ENCODE results near the gene SLC5A6. TPM values are rescaled to one million over a fixed set of nuclear protein-coding genes. Genes with fewer than 3 reads are reported as not detected.

The SLC5A6 gene
- total RNA-seq, 5 donors from 2014 or later (not counting 1 experiment from before 2014, with no cell fraction given), result 37.5 to 214 (median 43.0) TPM

GRCh38 chr2:27255187-27255586 lies 43.1 kb upstream of the SLC5A6 start:
- no peak for DNase-seq
- Histone ChIP-seq H3K27ac (ENCODE audit: low read length) (no peak overlapping the region), H3K9me3 (no peaks in the 10 kb centered on the region), H3K27me3 (replicated peaks in 1 of 2; ENCODE audit: control insufficient read depth in 2 of 2, extremely low read depth in 1 of 2, insufficient read depth in 2 of 2, low read length in 1 of 2) (peaks cover 3 to 78% of the 10 kb centered on the region in 2 experiments), H3K36me3 (ENCODE audit: control insufficient read depth in 2 of 2, extremely low read depth in 1 of 2, insufficient read depth in 1 of 2, low read length in 1 of 2) (no peaks in the 10 kb centered on the region), H3K4me1 (ENCODE audit: control insufficient read depth in 1 of 2, extremely low read depth in 1 of 2, insufficient read depth in 2 of 2, low read length in 2 of 2) (peaks cover 0 to 4% of the 10 kb centered on the region in 2 experiments), H3K4me3 (ENCODE audit: control insufficient read depth in 1 of 2, extremely low read depth in 1 of 2, low read length in 1 of 2) (no peak overlapping the region)
- no peaks in the 10 kb centered on the region for H3K36me3 Mint-ChIP-seq
- H3K4me3 Mint-ChIP-seq, result no peak overlapping the region
- H3K27me3 Mint-ChIP-seq, result peaks cover 53 to 73% of the 10 kb centered on the region in 2 donors
- ChIA-PET CTCF (interaction anchor here in 1 of 2 donors (0.9 kb wide), 1 partner anchor 10 kb away, joined by 3 read pairs; no protein-coding TSS in a partner anchor), POLR2A (interaction anchor here in 1 of 2 donors (0.6 kb wide), 1 partner anchor 14 kb away, joined by 3 read pairs; no protein-coding TSS in a partner anchor)
- no peaks in the 10 kb centered on the region for H3K9me3 Mint-ChIP-seq
- no peak for ATAC-seq (replicated peaks in 1 of 4)
- H3K27ac Mint-ChIP-seq, result no peak overlapping the region
- 73% methylated on average over 10 of the region's 13 CpGs for WGBS (ENCODE audit: insufficient coverage)
- H3K4me1 Mint-ChIP-seq, result peaks cover 0 to 2% (median 0%) of the 10 kb centered on the region in 3 donors

- DNase-seq (no peak), ATAC-seq (replicated peaks in 1 of 4) (no peak)
- ChIA-PET CTCF (no interaction called here), POLR2A (interaction anchor here in 1 of 2 donors (0.8 kb wide), 1 partner anchor 11 kb away, joined by 4 read pairs; the partner anchor contains the start of gene SLC30A3)
- no peak overlapping the region for H3K27ac ChIP-seq (ENCODE audit: low read length)
- H3K4me1 ChIP-seq (ENCODE audit: control insufficient read depth in 1 of 2, extremely low read depth in 1 of 2, insufficient read depth in 2 of 2, low read length in 2 of 2), result peaks cover 0 to 7% of the 10 kb centered on the region in 2 experiments
- no peaks in the 10 kb centered on the region for H3K9me3 ChIP-seq
- Mint-ChIP-seq H3K27ac (no peak overlapping the region), H3K4me3 (no peak overlapping the region), H3K27me3 (peaks cover 32 to 50% of the 10 kb centered on the region in 2 donors), H3K9me3 (no peaks in the 10 kb centered on the region), H3K36me3 (no peaks in the 10 kb centered on the region), H3K4me1 (peaks cover 0 to 2% (median 0%) of the 10 kb centered on the region in 3 donors)
- peaks cover 0 to 54% of the 10 kb centered on the region in 2 experiments for H3K27me3 ChIP-seq (replicated peaks in 1 of 2; ENCODE audit: control insufficient read depth in 2 of 2, extremely low read depth in 1 of 2, insufficient read depth in 2 of 2, low read length in 1 of 2)
- H3K4me3 ChIP-seq (ENCODE audit: control insufficient read depth in 1 of 2, extremely low read depth in 1 of 2, low read length in 1 of 2), result no peak overlapping the region
- no peaks in the 10 kb centered on the region for H3K36me3 ChIP-seq (ENCODE audit: control insufficient read depth in 2 of 2, extremely low read depth in 1 of 2, insufficient read depth in 1 of 2, low read length in 1 of 2)
- 89% methylated on average over 9 of the region's 13 CpGs for WGBS (ENCODE audit: insufficient coverage)
These were observed 39.7 kb upstream of the SLC5A6 start for GRCh38 chr2:27251766-27252165.

GRCh38 chr2:27250652-27251379 lies 38.7 kb upstream of the SLC5A6 start:
- Mint-ChIP-seq H3K4me3 (no peak overlapping the region), H3K36me3 (no peaks in the 10 kb centered on the region), H3K9me3 (no peaks in the 10 kb centered on the region), H3K27ac (no peak overlapping the region), H3K4me1 (peaks cover 0 to 2% (median 0%) of the 10 kb centered on the region in 3 donors), H3K27me3 (peaks cover 23 to 40% of the 10 kb centered on the region in 2 donors)
- no peak overlapping the region for H3K4me3 ChIP-seq (ENCODE audit: control insufficient read depth in 1 of 2, extremely low read depth in 1 of 2, low read length in 1 of 2)
- ATAC-seq (replicated peaks in 1 of 4) (no peak), DNase-seq (no peak)
- ChIA-PET POLR2A (interaction anchor here (0.6 to 0.8 kb wide), 2 partner anchors 12 to 161 kb away, joined by 3 to 4 read pairs; partner anchors contain the start of gene SLC30A3 (in 1 of the 2)), CTCF (interaction anchor here (0.5 to 1.0 kb wide), 3 partner anchors 18 to 52 kb away, joined by 3 to 4 read pairs (median 3); no protein-coding TSS in a partner anchor)
- H3K4me1 ChIP-seq (ENCODE audit: control insufficient read depth in 1 of 2, extremely low read depth in 1 of 2, insufficient read depth in 2 of 2, low read length in 2 of 2), result peaks cover 0 to 7% of the 10 kb centered on the region in 2 experiments
- H3K27ac ChIP-seq (ENCODE audit: low read length), result no peak overlapping the region
- H3K36me3 ChIP-seq (ENCODE audit: control insufficient read depth in 2 of 2, extremely low read depth in 1 of 2, insufficient read depth in 1 of 2, low read length in 1 of 2), result no peaks in the 10 kb centered on the region
- H3K27me3 ChIP-seq (replicated peaks in 1 of 2; ENCODE audit: control insufficient read depth in 2 of 2, extremely low read depth in 1 of 2, insufficient read depth in 2 of 2, low read length in 1 of 2), result peaks cover 0 to 45% of the 10 kb centered on the region in 2 experiments
- WGBS (ENCODE audit: insufficient coverage), result 67% methylated on average over 10 of the region's 13 CpGs
- no peaks in the 10 kb centered on the region for H3K9me3 ChIP-seq

GRCh38 chr2:27249891-27250651 lies 38.0 kb upstream of the SLC5A6 start:
- Histone ChIP-seq H3K4me1 (ENCODE audit: control insufficient read depth in 1 of 2, extremely low read depth in 1 of 2, insufficient read depth in 2 of 2, low read length in 2 of 2) (peaks cover 0 to 7% of the 10 kb centered on the region in 2 experiments), H3K27me3 (replicated peaks in 1 of 2; ENCODE audit: control insufficient read depth in 2 of 2, extremely low read depth in 1 of 2, insufficient read depth in 2 of 2, low read length in 1 of 2) (peaks cover 0 to 42% of the 10 kb centered on the region in 2 experiments), H3K9me3 (no peaks in the 10 kb centered on the region), H3K27ac (ENCODE audit: low read length) (no peak overlapping the region), H3K4me3 (ENCODE audit: control insufficient read depth in 1 of 2, extremely low read depth in 1 of 2, low read length in 1 of 2) (no peak overlapping the region), H3K36me3 (ENCODE audit: control insufficient read depth in 2 of 2, extremely low read depth in 1 of 2, insufficient read depth in 1 of 2, low read length in 1 of 2) (no peaks in the 10 kb centered on the region)
- ChIA-PET CTCF (interaction anchor here in 1 of 2 donors (0.5 kb wide), 1 partner anchor 54 kb away, joined by 3 read pairs; no protein-coding TSS in a partner anchor), POLR2A (no interaction called here)
- Mint-ChIP-seq H3K9me3 (no peaks in the 10 kb centered on the region), H3K4me1 (peaks cover 0 to 2% (median 0%) of the 10 kb centered on the region in 3 donors), H3K4me3 (no peak overlapping the region), H3K27ac (no peak overlapping the region), H3K27me3 (peaks cover 15 to 34% of the 10 kb centered on the region in 2 donors), H3K36me3 (no peaks in the 10 kb centered on the region)
- WGBS (ENCODE audit: insufficient coverage), result 27% methylated on average over 19 of the region's 22 CpGs
- ATAC-seq (replicated peaks in 1 of 4) (peak; percentile 64 to 83 (median 72)), DNase-seq (peak in 30 of 35 experiments; percentile 9 to 64 (median 35))

GRCh38 chr2:27249159-27249890 lies 37.3 kb upstream of the SLC5A6 start:
- DNase-seq (no peak), ATAC-seq (replicated peaks in 1 of 4) (no peak)
- Histone ChIP-seq H3K27ac (ENCODE audit: low read length) (no peak overlapping the region), H3K9me3 (no peaks in the 10 kb centered on the region), H3K36me3 (ENCODE audit: control insufficient read depth in 2 of 2, extremely low read depth in 1 of 2, insufficient read depth in 1 of 2, low read length in 1 of 2) (no peaks in the 10 kb centered on the region), H3K4me1 (ENCODE audit: control insufficient read depth in 1 of 2, extremely low read depth in 1 of 2, insufficient read depth in 2 of 2, low read length in 2 of 2) (peaks cover 0 to 7% of the 10 kb centered on the region in 2 experiments), H3K27me3 (replicated peaks in 1 of 2; ENCODE audit: control insufficient read depth in 2 of 2, extremely low read depth in 1 of 2, insufficient read depth in 2 of 2, low read length in 1 of 2) (peaks cover 0 to 34% of the 10 kb centered on the region in 2 experiments), H3K4me3 (ENCODE audit: control insufficient read depth in 1 of 2, extremely low read depth in 1 of 2, low read length in 1 of 2) (no peak overlapping the region)
- no peaks in the 10 kb centered on the region for H3K36me3 Mint-ChIP-seq
- peaks cover 0 to 2% (median 0%) of the 10 kb centered on the region in 3 donors for H3K4me1 Mint-ChIP-seq
- ChIA-PET POLR2A (interaction anchor here in 1 of 2 donors (0.5 to 0.6 kb wide), 2 partner anchors 27 to 122 kb away, joined by 3 read pairs; no protein-coding TSS in a partner anchor), CTCF (interaction anchor here (0.5 to 0.7 kb wide), 3 partner anchors 36 to 181 kb away, joined by 3 to 9 read pairs (median 5); no protein-coding TSS in a partner anchor)
- H3K9me3 Mint-ChIP-seq, result no peaks in the 10 kb centered on the region
- H3K27me3 Mint-ChIP-seq, result peaks cover 8 to 27% of the 10 kb centered on the region in 2 donors
- no peak overlapping the region for H3K4me3 Mint-ChIP-seq
- WGBS (ENCODE audit: insufficient coverage), result 69% methylated on average over 5 of the region's 12 CpGs
- no peak overlapping the region for H3K27ac Mint-ChIP-seq

All from T-cell (primary cell).